ENCODE measurements around the gene MED4.

MED4 gene

DNA sequence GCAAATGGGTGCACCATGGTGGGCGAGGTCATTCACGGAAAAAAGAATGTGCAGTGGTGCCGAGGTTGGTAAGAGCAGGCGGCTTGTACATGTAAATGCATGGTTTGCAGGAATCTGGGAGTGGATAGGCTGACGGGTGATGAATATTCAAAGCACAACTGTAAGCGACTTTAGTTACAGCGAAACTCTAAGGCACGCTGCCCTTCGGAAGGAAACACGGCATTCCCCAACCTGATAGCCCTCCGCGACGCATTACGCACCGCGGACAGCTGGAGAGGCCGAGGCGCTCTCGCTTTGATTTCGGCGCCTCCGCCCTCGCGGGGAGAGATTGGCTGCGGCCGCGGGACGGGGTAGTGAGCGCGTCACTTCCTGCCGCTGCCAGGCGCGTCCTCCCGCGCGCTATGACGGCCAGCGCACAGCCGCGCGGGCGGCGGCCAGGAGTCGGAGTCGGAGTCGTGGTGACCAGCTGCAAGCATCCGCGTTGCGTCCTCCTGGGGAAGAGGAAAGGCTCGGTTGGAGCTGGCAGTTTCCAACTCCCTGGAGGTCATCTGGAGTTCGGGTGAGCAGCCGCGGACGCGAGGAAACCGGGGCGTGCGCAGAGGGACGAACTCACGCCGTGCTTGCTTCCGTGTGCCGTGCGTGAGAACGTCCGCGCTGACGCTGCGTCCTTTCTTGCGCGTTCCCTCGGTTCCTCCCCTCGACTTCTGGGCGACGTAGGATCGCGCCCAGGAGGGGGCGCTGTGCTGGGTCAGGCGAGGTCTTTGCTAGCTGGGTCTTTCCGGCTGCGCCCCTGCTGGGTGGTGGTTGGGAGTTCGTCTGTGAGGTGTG lies 57.3 kb downstream of the MED4 start, which contains the start of gene NUDT15:
Gene NUDT15 (plus strand): TSS at position 381 of the 828 bp plus-strand sequence. CDS start 21 bp downstream, at position 402.
- DNase-seq (peak; percentile 96), ATAC-seq (peak; percentile 95)

DNA sequence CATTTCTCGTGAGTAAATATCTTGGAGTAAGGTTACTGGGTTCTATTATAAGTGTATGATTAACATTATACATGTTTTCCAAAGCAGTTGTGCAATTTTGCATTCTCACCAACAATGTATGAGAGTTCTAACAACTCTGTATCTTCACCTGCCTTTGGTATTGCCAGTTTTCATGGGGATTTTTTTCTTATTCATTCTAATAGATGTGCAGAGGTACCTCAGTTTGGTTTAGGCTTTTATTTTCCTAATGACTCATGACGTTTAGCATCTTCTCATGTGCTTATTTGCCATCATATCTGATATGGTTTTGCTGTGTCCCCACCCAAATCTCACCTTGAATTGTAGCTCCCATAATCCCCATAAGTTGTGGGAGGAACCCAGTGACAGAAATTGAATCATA lies 65.0 kb downstream of the MED4 start:
- DNase-seq (no peak), ATAC-seq (peak; percentile 19)

GRCh38 chr13:48028066-48028465 lies 66.8 kb downstream of the MED4 start:
- DNase-seq (no peak), ATAC-seq (no peak)

All from stimulated activated naive CD8-positive, alpha-beta T cell treated with anti-CD3 and anti-CD28 coated beads, Interleukin-15, Interleukin-2, amounts not matched to agents 100 U/mL and 50 U/mL, for 24 hours (primary cell).